KOPT-K1 (cell line): ENCODE results near the gene ZCCHC10.
A peak's percentile ranks its signal among the peaks of the same experiment; 100 is the strongest.
"Not testable (repeated sequence)": the region's sequence is repeated elsewhere in the genome, so short reads cannot be mapped to it uniquely, and the experiment has no call there.

Experiments used
- H3K27ac ChIP-seq: fragments of 200-600 bp; sonication (generic); 2 replicates; pipeline ENCODE4 v1.5.1; 2016; ENCODE audit warnings: antibody characterized with exemption, mild to moderate bottlenecking, low read depth, low read length; ENCODE audit not compliant: poor library complexity, severe bottlenecking
- H3K36me3 ChIP-seq: fragments of 200-600 bp; sonication (generic); 2 replicates; pipeline ENCODE4 v1.5.1; 2017; ENCODE audit warnings: antibody characterized with exemption, mild to moderate bottlenecking, low read length, moderate library complexity; ENCODE audit not compliant: insufficient read depth
- H3K9me3 ChIP-seq: fragments of 200-600 bp; sonication (generic); 2 replicates; pipeline ENCODE4 v1.5.1; 2017; ENCODE audit warnings: antibody characterized with exemption, low read length, mild to moderate bottlenecking; ENCODE audit not compliant: insufficient read depth, poor library complexity, severe bottlenecking

ZCCHC10 gene

DNA sequence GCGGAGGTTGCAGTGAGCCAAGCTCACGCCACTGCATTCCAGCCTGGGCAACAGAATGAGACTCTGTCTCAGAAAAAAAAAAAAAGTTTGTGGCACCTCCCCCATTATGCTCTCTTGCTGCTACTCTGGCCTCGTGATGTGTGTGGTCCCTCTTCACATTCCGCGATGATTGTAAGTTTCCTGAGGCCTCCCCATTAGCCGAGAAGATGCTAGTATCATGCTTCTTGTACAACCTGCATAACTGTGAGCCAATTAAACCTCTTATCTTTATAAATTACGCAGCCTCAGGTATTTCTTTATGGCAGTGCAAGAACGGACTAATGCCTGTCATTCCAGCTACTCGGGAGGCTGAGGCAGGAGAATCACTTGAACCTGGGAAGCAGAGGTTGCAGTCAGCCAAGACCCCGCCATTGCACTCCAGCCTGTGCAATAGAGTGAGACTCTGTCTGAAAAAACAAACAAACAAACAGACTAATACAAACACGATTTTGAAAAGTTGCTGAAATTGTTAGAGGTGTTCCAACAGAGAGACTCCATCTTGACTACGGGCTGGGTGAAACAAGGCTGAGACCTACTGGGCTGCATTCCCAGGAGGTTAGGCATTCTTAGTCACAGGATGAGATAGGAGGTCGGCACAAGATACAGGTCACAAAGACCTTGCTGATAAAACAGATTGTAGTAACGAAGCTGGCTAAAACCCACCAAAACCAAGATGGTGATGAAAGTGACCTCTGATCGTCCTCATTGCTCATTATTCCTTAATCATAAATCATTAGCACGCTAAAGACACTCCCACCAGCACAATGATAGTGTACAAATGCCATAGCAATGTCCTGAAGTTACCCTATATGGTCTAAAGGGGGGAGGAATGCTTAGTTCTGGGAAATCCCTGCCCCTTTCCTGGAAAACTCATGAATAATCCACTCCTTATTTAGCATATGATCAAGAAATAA lies 54.6 kb downstream of the ZCCHC10 start:
- Histone ChIP-seq H3K27ac (no peak overlapping the region), H3K36me3 (no peaks in the 10 kb centered on the region), H3K9me3 (peaks cover 2% of the 10 kb centered on the region)

DNA sequence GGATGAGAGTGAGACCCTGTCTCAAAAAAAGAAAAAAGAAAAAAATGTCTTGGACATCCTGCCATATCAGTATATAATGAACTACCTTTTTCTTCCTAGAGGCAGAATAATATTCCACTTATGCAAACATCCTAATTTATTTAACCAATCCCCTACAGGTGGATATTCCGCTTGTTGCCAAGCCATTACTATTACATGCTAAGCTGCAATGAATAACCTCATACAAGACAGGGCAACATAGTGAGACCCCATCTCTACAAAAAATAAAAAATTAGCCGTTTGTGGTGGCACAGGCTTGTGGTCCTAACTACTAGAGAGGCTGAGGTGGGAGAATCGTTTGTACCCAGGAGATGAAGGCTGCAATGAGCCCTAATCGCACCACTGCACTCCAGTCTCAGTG lies 61.2 kb downstream of the ZCCHC10 start:
- Histone ChIP-seq H3K9me3 (no peaks in the 10 kb centered on the region), H3K27ac (no peak overlapping the region), H3K36me3 (peaks cover under 1% of the 10 kb centered on the region)

DNA sequence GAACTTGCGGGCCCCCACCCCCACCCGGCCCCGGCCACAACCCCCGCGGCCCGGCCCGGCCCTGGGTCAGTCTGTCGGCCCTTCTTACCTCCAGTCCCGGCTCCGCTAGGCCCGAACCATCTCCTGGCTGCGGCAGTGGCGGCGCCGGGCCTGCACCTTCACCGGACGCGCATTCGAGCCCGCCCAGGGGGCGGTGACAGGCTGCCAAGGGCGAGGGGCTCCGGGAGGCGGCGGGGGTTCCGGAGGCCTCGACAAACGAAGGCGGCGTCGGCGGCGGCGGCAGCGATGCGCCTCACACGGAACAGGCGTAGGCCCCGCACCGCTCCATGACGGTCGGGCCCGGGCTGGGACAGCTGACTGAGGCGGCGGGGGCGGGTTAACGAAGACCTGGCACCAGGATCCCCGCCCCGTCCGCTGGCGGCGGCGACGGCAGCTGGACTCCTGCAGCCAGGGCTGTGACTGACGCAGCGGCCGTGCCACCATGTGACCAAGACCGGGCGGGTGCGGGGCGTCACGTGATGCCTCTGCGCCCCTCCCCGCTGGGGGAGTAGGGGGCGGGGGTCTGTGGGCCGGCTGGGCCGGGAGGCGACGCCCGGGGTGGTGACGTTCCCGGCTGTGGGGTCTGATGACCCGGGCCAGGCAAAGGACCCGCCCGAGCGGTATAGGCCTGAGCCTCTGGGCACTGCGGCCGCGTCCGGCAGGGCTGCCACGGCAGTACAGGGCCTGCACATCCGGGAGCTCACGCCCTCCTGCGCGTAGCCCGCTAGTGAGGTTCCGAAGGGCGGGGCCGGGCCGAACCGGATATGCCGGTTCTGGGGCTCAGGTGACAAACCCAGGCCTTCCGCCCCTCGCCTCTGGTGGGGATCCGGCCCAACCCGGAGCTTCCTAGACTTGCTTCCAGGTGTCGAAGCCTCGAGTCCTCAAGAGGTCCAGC lies 62.9 kb downstream of the ZCCHC10 start, which contains the start of gene AFF4:
TSS of gene AFF4 (minus strand) at position 464 of the 934 bp plus-strand sequence. CDS start 26,445 bp downstream, outside the sequence.
- Histone ChIP-seq H3K9me3 (no peaks in the 10 kb centered on the region), H3K36me3 (peaks cover 9% of the 10 kb centered on the region), H3K27ac (peak within 1 kb of the TSS; percentile 65)

DNA sequence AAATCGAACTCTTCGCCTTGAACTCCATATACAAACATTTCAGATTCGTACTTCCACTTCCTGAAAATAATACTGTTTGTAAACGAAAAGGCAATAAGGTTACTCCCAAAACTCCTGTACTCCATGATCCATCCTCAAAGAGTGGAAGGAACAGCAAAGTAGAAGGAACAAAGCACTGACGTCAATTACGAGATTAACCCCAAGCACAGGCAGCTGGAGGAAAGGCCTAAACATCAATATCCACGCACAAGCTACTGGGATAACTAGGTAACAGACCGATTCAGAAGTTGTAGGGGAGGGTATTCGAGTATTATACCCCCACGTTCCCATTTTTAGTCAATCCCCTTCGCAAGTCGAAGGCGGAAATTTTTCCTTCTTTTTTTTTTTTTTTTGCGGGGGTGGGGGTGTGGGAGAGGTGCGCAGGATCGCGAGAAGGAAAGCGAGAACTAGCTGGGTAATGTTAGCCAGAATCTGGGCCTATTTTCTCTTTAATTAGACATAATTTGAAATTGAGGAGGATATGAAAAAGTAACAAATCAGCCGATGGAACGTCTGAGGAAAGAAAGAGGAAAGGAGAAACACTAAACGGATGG lies 63.8 kb downstream of the ZCCHC10 start:
- Histone ChIP-seq H3K9me3 (no peaks in the 10 kb centered on the region), H3K27ac (peak overlapping the region; percentile 65), H3K36me3 (peaks cover 9% of the 10 kb centered on the region)

DNA sequence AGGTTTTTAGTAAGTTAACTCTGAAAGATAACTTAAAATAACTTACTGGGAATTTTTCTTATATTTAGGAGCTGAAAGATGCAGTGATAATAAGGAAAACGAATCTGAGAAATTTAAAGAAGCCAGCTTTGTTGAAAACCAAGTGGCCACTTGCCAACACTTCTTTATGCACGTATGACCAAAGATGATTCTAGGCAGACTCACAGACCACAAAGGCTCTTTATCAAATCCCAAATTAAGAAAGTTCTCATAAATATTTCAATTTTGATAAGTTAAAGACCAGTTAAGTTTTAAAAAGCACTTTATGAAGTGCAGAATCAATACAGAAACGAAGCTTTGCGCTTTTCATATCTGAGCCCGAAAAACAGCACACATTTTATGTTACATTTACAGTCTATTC lies 64.5 kb downstream of the ZCCHC10 start:
- Histone ChIP-seq H3K27ac (peak overlapping the region; percentile 65), H3K36me3 (peaks cover 9% of the 10 kb centered on the region)

DNA sequence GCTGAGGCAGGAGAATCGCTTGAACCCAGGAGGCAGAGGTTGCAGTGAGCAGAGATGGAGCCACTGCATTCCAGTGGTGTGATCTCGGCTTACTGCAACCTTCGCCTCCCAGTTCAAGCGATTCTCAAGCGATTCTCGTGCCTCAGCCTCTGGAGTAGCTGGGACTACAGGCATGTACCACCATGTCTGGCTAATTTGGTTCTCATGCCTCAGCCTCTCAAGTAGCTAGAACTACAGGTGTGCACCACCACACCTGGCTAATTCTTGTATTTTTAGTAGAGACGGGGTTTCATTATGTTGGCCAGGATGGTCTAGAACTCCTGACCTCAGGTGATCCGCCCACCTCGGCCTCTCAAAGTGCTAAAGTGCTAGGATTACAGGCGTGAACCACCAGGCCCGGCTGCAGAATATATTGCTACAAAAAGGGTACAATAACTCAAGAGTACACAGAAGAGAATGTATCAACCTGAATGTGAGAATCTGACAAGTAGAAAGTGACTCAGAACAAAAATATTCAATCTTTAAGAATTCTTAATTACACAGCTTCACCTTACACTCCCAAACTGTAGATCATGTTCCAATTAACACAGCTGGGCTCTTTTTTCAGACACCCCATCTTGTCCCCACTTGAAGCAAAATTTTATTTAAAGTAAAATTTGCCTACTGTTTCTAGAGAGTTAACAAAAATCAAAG lies 65.1 kb downstream of the ZCCHC10 start:
- H3K36me3 ChIP-seq, H3K9me3 ChIP-seq, H3K27ac ChIP-seq: not testable (repeated sequence)

More for the DNA sequence above, 64.5 kb downstream of the ZCCHC10 start:
- no peaks in the 10 kb centered on the region for H3K9me3 ChIP-seq

DNA sequence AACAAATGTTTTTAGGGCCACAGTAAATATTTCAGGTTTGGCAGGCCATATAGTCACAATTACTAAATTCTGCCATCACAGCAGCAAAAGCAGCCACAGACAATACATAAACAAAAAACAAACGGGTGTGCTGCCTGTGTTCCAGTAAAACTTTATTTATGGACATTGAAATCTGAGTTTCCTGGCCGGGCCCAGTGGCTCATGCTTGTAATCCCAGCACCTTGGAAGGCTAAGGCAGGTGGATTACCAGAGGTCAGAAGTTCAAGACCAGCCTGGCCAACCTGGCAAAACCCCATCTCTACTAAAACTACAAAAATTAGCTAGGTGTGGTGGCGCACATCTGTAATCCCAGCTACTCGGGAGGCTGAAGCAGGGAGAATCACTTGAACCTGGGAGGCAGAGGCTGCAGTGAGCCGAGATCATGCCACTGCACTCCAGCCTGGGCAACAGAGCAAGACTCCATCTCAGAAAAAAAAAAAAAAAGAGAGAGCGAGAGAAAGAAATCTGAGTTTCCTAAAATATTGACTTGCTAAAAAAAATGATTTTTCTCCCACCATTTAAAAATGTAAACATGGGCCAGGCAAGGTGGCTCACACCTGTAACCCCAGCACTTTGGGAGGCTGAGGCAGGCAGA lies 70.1 kb downstream of the ZCCHC10 start:
- H3K27ac ChIP-seq, H3K9me3 ChIP-seq: not testable (repeated sequence)
- H3K36me3 ChIP-seq = peaks cover 30% of the 10 kb centered on the region

DNA sequence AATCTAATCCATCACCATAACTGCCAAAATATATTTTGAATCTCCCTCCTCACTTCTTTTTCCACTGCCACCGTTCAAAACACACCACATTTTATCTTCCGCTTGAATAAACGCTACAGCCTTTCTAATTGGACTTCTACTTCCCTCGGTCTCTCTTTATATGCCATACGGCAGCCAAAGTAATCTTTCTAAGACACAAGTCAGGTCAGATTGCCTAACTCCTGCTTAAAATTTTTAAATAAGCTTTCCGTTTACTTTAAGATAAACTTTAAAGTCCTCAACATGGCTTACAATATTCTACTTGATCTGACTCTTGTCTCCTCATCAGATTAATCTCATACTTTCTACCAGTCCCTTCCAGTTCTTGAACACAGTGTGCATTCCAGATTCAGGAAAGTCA lies 72.6 kb downstream of the ZCCHC10 start:
- Histone ChIP-seq H3K9me3 (no peaks in the 10 kb centered on the region), H3K27ac (no peak overlapping the region), H3K36me3 (peaks cover 26% of the 10 kb centered on the region)

DNA sequence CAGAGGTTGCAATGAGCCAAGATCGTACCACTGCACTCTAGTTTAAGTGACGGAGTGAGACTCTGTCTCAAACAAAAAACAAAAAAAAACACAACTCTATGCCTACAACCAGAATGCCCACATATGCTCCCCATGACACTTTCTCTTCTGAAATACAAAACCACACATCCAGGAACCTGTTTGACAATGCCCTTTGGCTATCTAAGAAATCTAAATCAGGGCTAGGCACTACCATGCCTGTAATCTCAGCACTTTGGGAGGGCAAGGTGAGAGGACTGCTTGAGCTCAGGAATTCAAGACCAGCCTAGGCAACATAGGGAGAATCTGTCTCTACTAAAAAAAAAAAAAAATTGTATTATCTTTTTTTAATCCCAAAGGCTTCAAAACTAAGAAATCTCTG lies 73.5 kb downstream of the ZCCHC10 start:
- Histone ChIP-seq H3K27ac (no peak overlapping the region), H3K9me3 (no peaks in the 10 kb centered on the region), H3K36me3 (peaks cover 26% of the 10 kb centered on the region)

DNA sequence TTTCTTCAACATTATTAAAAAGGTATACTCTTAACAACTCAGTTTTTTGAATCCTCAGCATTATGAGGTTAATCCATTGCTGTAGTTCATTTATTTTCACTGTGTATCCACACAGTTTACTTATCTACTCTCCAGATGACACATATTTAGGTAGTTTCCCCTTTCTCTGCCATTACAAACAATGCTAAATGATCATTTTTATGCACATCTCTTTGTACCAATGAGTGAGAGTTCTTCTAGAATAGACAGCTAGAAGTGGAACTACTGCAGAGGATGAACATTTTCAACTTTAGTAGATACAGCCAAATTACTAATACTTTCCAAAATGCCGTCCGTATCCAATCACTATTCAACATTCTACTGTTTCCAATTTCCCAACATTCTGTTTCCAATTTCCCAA lies 74.5 kb downstream of the ZCCHC10 start:
- H3K27ac ChIP-seq = no peak overlapping the region
- peaks cover 26% of the 10 kb centered on the region for H3K36me3 ChIP-seq

DNA sequence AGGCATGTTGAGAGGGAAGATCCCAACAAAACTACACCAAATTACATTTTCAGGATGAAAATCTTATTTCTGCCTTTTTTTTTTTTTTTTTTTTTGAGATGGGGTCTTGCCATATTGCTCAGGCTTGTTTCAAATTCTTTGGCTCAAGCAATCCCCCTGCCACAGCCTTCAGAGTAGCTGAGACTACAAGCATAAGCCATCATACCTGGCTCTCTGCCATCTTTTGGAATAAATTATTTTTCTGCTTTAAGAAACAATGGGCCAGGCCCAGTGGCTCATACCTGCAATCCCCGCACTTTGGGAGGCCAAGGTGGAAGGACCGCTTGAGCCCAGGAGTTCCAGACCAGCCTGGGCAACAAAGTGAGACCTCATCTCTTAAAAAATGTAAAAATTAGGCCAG lies 77.2 kb downstream of the ZCCHC10 start:
- no peak overlapping the region for H3K27ac ChIP-seq
- peaks cover 13% of the 10 kb centered on the region; the same call in 1 of the 2 replicates for H3K36me3 ChIP-seq
- H3K9me3 ChIP-seq = no peaks in the 10 kb centered on the region

More for the DNA sequence above, 74.5 kb downstream of the ZCCHC10 start:
- no peaks in the 10 kb centered on the region for H3K9me3 ChIP-seq

DNA sequence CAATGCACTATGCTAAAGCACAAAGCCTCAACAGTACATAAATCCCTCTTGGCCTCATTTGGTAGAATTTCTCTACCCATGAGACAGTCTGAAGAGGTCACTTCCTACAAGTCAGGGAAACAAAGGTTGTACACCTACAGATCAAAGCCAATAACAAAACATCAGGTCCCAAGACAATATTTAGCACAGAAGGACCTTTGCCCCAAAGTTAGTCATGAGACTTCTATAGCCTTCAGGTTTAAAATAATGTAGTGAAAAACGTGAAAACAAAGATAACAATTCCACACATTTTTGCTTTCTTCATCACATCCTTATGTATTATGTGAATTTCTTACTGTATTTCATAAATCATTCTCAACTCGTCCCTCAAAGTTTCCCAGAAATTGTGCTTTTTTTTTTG lies 78.7 kb downstream of the ZCCHC10 start:
- Histone ChIP-seq H3K36me3 (peaks cover 13% of the 10 kb centered on the region), H3K9me3 (no peaks in the 10 kb centered on the region), H3K27ac (no peak overlapping the region)
